Measurements from ENCODE around the gene KL. TPM values are rescaled to one million over a fixed set of nuclear protein-coding genes. Genes with fewer than 3 reads are reported as not detected.

KL gene
- total RNA-seq, 1 donor from 2014 or later: 12.5 TPM

DNA sequence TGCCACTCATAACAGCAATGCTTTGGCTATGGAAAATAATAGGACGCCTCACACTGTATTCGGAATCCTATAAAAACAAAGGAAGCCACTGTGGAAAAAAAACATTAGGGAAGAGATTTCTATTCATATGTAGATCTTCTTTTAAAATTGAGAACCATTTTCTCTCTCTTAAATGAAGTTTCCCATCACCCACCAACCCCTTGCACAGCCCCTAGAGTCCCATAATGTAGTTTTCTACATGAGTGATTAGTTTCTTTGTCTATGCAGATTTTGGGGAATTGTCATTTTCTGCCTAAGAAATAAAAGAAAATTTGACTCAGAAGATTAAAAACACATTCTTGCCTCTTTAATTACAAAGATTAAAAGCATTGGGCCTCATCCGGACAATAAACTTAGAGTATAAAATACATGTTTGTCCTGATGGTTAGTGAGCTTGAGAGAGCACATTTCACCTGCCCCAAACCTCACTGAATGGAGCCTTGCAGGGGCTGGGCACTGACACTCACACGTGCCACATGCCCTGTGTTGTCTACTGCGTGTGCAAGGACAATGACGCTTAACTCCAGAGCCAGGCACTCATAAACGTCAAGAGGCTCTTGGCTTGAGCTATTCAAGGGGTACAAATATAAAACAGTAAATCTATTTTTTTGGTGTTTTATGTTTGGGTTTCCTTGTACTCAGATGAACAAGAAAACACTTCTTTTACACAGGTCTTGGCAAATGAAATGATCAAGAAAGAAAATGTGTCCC lies 40.0 kb upstream of the KL start:
- no peaks in the 10 kb centered on the region for H3K27me3 ChIP-seq
- no peak for TF ChIP-seq CTCF (IDR thresholded peaks at IDR 0.05)
- H3K36me3 ChIP-seq: no peaks in the 10 kb centered on the region
- no peak overlapping the region for H3K27ac ChIP-seq
- intact Hi-C loops (cut with DNase I): no loop called here
- no peaks in the 10 kb centered on the region for H3K9me3 ChIP-seq
- ATAC-seq (no peak), DNase-seq (no peak)
- H3K4me1 ChIP-seq: no peaks in the 10 kb centered on the region
- H3K4me3 ChIP-seq: no peak overlapping the region

- no peaks in the 10 kb centered on the region for H3K9me3 ChIP-seq
- intact Hi-C loops (cut with DNase I): no loop called here
- no peaks in the 10 kb centered on the region for H3K4me1 ChIP-seq
- no peak for ATAC-seq
- no peak for DNase-seq
- no peak overlapping the region for H3K4me3 ChIP-seq
- H3K27me3 ChIP-seq: no peaks in the 10 kb centered on the region
- H3K27ac ChIP-seq: no peak overlapping the region
- TF ChIP-seq CTCF (IDR thresholded peaks at IDR 0.05): no peak
- H3K36me3 ChIP-seq: no peaks in the 10 kb centered on the region
Measured at GRCh38 chr13:32976912-32977311, 39.3 kb upstream of the KL start.

DNA sequence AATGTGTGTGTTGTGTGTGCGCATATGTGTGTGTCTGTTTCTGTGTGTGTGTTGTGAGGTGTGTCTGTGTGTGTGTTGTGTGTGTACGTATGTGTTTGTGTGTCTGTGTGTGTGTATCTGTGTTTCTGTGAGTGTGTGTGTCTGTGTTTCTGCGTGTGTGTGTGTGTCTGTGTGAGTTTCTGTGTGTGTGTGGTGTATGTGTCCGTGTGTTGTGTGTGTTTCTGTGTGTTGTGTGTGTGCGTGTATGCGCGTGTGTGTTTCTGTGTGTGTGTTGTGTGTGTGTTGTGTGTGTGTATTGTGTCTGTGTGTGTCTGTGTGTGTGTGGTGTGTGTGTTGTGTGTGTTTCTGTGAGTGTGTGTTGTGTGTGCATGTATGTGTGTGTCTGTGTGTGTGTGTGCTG lies 38.9 kb upstream of the KL start:
- no peak for DNase-seq
- Histone ChIP-seq H3K27me3 (no peaks in the 10 kb centered on the region), H3K27ac (no peak overlapping the region), H3K4me1 (no peaks in the 10 kb centered on the region), H3K9me3 (no peaks in the 10 kb centered on the region), H3K4me3 (no peak overlapping the region), H3K36me3 (no peaks in the 10 kb centered on the region)
- intact Hi-C loops (cut with DNase I): no loop called here
- TF ChIP-seq CTCF (IDR thresholded peaks at IDR 0.05): no peak
- no peak for ATAC-seq

- Histone ChIP-seq H3K36me3 (no peaks in the 10 kb centered on the region), H3K27ac (no peak overlapping the region), H3K9me3 (no peaks in the 10 kb centered on the region), H3K4me1 (no peaks in the 10 kb centered on the region), H3K4me3 (no peak overlapping the region), H3K27me3 (no peaks in the 10 kb centered on the region)
- DNase-seq (no peak), ATAC-seq (no peak)
- intact Hi-C loops (cut with DNase I): no loop called here
- TF ChIP-seq CTCF (IDR thresholded peaks at IDR 0.05): no peak
Measured at GRCh38 chr13:32978278-32978677, 37.9 kb upstream of the KL start.

DNA sequence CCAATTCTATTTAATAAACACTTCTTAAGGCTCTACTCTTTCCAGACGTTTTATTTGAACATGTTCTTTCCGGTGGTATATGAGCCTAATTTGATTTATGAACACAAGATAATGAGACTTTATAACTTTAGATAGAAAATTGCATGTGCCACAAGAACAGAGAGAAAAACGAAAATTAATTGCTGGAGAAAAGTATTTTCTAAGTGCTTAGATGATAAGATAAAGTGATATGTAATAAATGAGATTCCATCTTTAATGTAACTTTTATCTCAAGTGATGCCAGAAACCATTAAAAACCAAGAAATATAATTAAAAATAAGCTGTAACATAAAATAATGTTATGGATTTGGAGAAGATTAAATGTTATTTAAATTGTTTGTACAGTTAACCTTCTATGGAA lies 33.2 kb upstream of the KL start:
- Histone ChIP-seq H3K9me3 (no peaks in the 10 kb centered on the region), H3K36me3 (no peaks in the 10 kb centered on the region), H3K4me3 (no peak overlapping the region), H3K27me3 (no peaks in the 10 kb centered on the region), H3K4me1 (no peaks in the 10 kb centered on the region), H3K27ac (no peak overlapping the region)
- TF ChIP-seq CTCF (IDR thresholded peaks at IDR 0.05): no peak
- DNase-seq (no peak), ATAC-seq (no peak)
- intact Hi-C loops (cut with DNase I): no loop called here

Data from upper lobe of right lung (tissue), 1 donor.